M059J (cell line): ENCODE results near the gene DCDC2C. TPM values are rescaled to one million over a fixed set of nuclear protein-coding genes. Genes with fewer than 3 reads are reported as not detected.

Experiments used
- DNase-seq: peaks from one replicate; pipeline ENCODE4 v3.0.0-alpha.2; 2012; ENCODE audit warnings: low read depth
- total RNA-seq: library from RNA; depleted of rRNA; stranded (reverse); fragments of >200 nt; shearing (Covaris generic); gene quantifications from 2 replicates; pipeline ENCODE4 v1.2.3, GENCODE V29; 2014

The DCDC2C gene
- total RNA-seq, 1 experiment from 2014 or later, result not detected

GRCh38 chr2:3672861-3673678, 30.3 kb upstream of the DCDC2C start:
- no peak for DNase-seq

- no peak for DNase-seq
These were observed 29.1 kb upstream of the DCDC2C start for GRCh38 chr2:3674066-3674845.

DNA sequence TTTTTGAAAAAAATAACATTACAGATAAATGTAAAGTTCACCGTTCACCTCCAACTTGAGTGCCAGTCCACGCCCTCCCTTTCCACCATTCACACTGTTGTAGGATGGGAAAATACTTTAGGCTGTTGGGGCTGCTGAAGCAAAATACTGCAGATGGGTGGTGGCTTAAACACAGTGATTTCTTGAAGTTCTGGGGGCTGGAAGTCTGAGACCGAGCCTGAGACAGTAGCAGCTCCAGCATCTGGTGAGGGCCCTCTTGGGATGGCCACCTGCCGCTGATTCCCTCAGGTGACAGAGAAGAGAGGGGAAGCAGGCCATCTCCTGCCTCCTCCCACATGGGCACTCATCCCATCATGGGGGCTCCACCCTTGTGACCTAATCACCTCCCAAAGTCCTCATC, 27.7 kb upstream of the DCDC2C start:
- DNase-seq, result no peak

GRCh38 chr2:3677436-3677835, 25.9 kb upstream of the DCDC2C start:
- no peak for DNase-seq

DNA sequence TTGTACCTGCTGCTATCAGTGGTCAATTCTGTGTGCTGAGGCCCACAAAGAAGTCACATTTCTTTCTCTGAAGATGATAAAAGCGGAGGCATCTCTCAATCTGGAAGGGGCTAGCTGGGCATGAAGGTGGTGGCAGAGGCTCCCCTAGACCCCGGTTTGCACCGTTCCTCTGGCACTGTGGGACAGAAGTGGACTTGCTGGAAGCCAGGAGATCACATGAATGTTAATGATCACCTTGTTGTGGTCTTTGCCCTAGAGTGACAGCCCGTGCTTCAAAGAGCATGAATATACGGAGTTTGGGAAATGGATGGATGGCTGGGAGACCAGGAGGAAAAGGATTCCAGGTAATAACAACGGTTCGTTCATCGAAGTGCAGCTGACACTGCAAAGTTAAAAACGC, 25.2 kb upstream of the DCDC2C start:
- no peak for DNase-seq

GRCh38 chr2:3679180-3679579, 24.2 kb upstream of the DCDC2C start:
- no peak for DNase-seq

DNA sequence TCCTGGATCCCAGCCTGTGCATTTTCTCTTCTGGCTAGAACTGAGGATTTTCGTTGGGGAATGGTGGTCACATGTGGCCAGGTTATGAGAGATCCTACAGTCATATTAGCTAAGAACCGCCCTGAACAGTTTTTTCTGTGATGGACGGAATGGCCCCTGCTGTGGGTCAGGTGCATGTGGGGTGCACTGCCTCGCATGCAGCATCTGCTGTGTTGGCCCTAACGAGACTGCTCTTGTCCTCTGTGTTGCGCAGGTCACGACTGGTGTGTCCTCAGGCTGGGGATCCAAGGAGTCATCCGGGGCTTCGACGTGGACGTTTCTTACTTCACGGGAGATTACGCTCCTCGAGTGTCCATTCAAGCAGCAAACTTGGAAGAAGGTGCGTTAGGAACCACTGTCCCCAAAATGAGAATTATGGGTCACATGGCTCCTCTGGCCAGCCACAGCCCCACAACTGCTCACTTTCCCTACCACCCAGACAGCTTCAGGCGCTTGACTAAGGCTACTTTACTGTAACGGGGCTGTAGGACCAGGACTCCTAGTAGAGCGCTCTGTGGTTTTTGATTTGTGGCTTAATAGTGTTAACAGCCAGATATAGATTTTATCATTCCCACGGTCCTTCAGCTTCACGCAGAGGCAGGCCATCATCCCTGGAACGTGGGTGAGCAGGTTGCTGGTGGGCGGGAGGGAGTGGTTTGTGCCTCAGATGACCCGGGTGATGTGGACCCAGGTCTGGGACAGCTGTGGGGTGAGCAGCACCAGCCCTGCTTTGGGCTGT, 23.6 kb upstream of the DCDC2C start:
- DNase-seq, result no peak

DNA sequence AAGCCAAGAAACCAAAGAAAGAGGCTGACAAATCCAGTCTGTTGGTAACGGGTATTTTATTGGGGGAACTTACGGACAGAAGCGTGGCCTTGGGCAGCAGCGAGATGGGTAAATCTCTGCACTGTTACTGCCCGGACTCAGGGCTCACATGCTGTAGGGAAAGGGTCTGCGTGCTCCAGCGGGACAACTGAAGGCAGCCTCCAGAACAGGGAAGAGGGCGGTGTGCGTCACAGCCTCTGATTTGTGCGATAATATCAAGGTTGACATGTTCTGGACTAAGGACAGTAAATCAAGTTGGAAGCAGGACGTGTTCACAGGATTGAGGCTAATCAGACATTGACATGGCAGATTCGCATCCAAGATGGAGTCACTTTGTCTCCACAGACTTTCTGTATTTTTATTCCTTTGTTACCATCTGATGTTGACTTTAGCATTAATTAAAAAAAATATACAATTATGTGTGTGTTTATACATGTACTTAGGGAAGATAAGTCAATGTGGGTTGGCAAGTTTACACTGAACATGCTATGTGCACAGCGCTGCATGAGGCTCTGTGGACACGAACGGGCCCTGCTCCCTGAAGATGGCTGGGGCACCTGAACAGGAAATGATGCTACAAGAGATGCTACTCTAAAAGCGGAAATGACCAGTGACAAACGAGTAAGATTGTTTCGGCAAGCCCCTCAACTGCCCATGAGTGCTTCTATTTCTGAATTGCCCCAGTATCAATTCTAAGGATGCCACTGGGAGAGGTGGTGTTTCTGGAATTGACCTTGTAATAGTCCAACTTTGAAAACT, 22.6 kb upstream of the DCDC2C start:
- DNase-seq, result no peak

GRCh38 chr2:3681625-3682024, 21.8 kb upstream of the DCDC2C start:
- DNase-seq, result no peak

DNA sequence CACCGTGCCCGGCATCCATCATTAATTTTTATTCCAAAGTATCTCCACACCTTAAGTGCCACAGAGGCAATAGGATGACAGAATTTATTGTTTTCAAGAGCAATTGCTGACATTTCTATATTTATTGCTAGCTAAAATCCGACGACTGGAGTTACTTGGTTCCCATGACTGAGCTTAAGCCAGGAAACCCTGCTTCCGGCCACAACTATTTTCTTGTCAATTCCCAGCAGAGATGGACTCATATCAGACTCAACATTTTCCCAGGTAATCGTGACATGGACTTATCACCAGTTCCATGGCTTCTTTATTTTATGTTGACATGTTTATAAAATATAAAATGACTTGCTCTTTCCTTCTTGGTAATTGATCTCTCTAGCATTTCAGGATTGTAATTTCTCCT, 20.6 kb upstream of the DCDC2C start:
- DNase-seq, result no peak

- peak; percentile 24 for DNase-seq
These were observed 19.5 kb upstream of the DCDC2C start for GRCh38 chr2:3683748-3684454.

GRCh38 chr2:3689998-3690748, 13.2 kb upstream of the DCDC2C start:
- no peak for DNase-seq

DNA sequence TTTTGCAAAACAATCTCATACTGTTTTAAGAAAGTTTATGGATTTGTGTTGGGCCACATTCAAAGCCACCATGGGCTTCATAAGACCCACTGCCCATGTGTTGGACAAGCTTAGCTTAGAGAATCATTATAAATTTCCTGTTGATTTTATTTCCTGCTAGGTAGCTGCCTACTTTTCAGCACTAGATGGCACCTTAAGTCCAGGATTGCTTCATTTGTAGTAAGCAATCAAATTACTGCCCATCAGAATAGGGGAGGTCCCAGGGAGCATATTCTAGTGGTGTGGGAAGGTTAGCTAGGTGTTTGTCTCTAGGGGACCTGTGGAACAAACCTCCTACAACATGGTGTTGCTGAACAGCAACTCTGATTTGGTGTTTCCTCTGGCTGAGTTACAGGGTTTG, 11.0 kb upstream of the DCDC2C start:
- peak; percentile 1 for DNase-seq

GRCh38 chr2:3696545-3696944, 6.8 kb upstream of the DCDC2C start:
- DNase-seq, result no peak

DNA sequence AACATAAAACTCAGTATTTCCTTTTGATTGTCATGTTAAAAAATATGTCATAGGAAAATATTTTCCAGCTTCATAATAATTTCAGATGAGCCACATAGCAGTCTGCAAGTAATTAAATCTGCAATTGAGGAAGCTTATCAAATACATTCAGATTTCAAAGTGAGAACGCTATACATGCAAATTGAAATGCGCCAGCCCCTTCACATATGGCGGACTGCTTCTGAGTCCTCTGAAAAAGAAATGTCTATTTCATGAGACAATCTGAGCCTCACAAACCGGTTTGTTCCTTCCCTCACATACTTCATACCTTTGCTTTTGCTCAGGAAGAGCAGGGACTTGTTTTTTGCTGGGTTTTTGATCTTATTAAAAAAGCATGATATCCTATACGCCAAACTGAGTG, 2.3 kb upstream of the DCDC2C start:
- no peak for DNase-seq

DNA sequence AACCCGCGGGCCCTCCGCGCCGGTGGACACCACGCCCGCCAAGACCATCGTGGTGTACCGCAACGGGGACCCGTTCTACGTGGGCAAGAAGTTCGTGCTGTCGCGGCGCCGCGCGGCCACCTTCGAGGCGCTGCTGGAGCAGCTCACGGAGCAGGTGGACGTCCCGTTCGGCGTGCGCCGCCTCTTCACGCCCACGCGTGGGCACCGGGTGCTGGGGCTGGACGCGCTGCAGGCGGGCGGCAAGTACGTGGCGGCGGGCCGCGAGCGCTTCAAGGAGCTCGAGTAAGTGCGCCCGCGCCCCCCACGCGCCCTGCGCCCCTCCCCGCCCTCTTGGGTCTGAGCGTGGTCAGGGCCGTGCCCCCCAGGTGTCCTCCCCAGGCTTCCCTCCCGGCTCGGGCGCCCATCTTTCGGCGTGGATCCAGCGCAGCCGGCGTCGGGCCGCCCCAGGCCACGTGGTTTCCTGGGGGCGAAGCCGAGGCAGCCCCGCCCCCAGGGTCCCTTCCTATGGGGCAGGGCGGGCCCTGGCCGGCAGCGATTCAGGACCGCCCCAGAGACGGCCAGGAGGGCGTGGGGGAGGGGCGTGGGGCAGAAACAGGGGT, 481 bp downstream of the DCDC2C start:
- DNase-seq, result no peak

GRCh38 chr2:3704692-3705091, 1.3 kb downstream of the DCDC2C start:
- DNase-seq, result no peak

DNA sequence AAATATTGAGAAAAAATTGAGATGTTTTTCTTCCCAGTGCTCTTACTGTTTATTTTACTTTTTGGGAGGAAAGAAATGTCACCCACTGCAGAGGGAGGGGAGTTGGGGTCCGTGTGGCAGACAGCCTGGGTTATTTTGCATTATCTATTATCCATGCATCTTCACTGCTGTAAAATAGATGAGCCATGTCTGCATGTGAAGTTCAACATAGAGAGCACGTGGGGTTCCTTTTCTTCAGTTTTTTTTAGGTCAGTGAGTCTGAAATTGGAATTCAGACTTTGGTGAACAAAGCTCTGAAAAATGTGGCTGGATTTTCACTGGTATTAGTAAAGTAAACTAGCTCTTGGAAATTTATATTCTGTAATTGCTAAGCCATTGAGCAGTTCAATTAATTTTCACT, 2.4 kb downstream of the DCDC2C start:
- no peak for DNase-seq

DNA sequence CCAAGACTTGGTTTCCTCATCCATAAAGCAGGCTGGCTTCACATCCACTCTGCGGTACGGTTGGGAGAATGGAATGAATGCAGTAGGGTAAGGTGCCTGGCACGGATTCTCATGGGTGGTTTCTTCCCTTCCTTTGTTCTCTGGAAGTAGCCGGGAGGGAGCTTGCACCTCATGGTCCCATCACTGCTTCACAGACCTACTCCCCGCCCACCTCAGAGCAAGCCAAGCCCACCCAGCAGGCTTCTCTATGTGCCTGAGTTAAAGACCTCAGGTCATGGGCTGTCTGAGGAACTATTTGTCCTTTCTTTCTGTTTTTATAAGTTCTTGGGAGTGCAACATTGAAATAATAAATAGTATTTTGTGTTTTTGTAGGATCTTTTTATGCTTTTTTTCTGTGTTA, 3.5 kb downstream of the DCDC2C start:
- no peak for DNase-seq

- DNase-seq, result no peak
These were observed 5.2 kb downstream of the DCDC2C start for GRCh38 chr2:3708576-3708975.
